WI38 (cell line): ENCODE results near the gene ZBP1.

ENCODE experiments used
- H3K4me3 ChIP-seq: 2 replicates; pipeline ENCODE4 v1.5.1; 2011; ENCODE audit warnings: low read depth, mild to moderate bottlenecking, control low read depth, low read length
- TF ChIP-seq, protein P1 (sequence below): IDR thresholded peaks from 2 replicates; pipeline ENCODE4 v1.5.1; 2012; ENCODE audit warnings: low read depth, mild to moderate bottlenecking, control low read depth, low read length

Gene ZBP1, protein sequence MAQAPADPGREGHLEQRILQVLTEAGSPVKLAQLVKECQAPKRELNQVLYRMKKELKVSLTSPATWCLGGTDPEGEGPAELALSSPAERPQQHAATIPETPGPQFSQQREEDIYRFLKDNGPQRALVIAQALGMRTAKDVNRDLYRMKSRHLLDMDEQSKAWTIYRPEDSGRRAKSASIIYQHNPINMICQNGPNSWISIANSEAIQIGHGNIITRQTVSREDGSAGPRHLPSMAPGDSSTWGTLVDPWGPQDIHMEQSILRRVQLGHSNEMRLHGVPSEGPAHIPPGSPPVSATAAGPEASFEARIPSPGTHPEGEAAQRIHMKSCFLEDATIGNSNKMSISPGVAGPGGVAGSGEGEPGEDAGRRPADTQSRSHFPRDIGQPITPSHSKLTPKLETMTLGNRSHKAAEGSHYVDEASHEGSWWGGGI

DNA sequence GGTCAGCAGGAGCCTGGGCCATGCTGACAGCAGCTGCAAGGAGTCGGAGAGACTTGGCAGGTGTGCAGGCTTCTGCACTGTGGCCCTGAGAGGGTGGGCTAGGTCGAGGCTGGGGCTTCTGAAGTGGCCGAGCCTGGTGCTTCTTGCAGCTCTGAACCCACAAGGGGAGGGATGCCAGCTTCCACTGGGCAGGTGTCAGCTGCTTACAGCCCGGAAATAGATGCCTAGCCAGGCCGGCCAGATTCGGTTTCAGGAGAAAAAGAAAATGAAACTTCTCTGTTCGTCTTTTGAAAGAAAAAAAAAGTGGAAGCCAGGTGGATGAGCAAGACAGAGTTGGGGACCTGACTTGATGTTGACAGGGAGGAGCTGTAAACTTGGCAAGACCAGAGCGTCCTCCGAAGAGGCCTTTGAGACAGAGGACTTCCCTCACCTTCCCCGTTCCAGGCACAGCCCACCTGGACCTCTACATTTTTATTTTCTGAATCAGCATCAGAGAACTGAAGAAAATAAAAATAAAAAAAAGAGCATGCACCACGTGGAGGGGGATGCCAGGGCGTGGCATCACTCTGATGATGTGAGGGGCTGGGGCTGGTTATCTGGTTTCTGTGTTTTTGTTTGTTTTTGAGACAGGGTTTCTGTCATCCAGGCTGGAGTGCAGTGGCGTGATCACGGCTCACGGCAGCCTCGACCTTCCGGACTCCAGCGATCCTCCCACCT, at the start of gene ZBP1:
TSS of gene ZBP1 (minus strand) at position 153 of the 717 bp plus-strand sequence. CDS start at position 22, 131 bp downstream.
- H3K4me3 ChIP-seq, result no peak within 1 kb of the TSS
- TF ChIP-seq, protein P1, sequence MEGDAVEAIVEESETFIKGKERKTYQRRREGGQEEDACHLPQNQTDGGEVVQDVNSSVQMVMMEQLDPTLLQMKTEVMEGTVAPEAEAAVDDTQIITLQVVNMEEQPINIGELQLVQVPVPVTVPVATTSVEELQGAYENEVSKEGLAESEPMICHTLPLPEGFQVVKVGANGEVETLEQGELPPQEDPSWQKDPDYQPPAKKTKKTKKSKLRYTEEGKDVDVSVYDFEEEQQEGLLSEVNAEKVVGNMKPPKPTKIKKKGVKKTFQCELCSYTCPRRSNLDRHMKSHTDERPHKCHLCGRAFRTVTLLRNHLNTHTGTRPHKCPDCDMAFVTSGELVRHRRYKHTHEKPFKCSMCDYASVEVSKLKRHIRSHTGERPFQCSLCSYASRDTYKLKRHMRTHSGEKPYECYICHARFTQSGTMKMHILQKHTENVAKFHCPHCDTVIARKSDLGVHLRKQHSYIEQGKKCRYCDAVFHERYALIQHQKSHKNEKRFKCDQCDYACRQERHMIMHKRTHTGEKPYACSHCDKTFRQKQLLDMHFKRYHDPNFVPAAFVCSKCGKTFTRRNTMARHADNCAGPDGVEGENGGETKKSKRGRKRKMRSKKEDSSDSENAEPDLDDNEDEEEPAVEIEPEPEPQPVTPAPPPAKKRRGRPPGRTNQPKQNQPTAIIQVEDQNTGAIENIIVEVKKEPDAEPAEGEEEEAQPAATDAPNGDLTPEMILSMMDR, result no peak

DNA sequence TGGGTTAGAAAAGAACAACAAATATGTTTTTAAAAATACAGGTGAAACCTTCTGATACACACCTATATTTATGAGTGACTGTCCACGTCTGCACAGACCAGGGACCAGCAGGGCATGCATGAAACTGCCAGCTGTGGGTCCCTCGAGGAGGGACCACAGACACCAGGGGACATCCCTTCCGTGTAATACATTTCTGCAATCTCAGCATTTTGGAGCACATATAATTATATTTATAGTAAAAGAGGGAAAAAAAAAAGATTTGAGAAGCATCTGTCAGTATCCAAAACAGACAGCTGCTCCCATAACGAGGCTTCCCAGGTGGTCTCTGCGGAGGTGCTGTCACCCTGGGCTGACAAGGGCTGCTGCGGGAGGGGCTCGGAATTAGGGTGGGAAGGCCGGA, 49.4 kb upstream of the ZBP1 start:
- TF ChIP-seq, protein P1, result no peak
- H3K4me3 ChIP-seq, result no peak overlapping the region

DNA sequence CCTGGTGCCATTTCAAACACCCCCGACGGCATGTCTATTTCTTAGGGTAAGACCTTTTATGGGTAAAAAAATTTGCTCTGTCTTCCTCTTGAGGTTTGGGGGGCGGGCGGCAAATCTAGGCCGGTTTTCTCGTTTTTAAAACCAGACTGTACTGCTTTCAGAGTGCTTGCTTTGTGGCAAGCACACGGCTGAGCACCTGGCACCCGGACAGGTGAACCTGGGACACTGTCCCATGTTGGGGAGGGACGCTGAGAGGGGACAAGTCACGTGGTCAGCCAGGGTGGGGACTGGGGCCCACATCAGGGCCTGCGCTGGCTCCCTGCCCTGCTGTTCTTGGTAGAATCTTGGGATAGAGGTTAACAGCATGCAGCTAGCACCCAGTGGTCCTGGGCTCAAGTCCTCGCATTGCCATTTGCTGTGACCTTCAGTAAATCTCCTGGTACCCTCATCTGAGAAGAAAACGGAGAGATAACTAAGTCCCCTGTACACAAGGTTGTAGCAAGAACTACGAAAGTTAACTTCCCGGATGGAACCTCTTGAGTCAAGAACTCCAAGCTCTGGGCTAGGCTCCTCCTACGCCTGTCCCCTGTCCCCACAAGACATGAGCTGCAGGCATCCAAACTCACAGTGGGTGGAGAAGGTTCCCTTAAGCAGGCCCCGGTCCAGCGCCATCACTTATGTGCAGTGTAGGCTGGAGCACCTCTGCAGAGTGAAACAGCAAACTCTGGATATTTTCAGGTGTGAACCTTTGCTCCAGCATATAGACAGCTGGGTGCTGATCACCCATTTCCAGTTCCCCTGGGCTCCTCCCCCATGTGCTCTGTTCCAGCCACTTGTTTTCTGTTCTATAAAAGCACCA, 47.9 kb upstream of the ZBP1 start:
- H3K4me3 ChIP-seq, result no peak overlapping the region
- TF ChIP-seq, protein P1, result no peak

DNA sequence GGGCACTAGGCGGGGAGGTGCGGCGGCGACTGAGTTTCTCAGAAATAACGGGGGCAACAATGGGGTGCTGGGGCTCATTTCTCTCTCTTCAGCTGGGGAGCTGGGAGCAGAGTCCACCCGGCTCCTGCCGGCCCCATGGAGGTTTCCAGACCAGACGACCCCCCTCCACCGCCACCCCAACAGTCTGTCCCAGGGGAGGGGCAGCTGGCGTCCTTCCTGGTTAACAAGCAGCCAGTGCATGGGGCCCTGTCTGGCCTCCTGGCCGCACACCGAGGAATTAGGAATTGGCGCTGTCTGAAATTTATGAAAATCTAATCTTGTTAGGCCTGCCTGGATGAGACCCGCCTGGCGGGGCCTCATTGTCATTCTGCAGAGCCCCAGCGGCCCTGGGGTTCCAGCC, 47.2 kb upstream of the ZBP1 start:
- TF ChIP-seq, protein P1, result no peak
- no peak overlapping the region for H3K4me3 ChIP-seq

DNA sequence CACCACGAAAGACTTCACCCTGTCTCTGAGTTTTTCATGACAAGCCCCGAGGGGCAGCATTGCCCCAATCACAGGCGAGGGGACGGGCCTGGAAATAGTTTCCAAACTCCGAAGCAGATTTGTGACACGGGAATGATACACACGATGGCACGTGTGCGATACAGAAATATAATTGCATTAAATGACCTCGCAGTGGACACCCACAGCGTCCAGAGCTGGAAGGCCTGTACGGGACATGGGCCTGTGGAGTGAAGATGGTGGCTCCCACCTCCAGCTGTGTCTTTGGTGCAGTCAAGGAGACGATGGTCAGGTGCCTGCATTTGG, 46.6 kb upstream of the ZBP1 start:
- no peak overlapping the region for H3K4me3 ChIP-seq
- TF ChIP-seq, protein P1, result no peak

DNA sequence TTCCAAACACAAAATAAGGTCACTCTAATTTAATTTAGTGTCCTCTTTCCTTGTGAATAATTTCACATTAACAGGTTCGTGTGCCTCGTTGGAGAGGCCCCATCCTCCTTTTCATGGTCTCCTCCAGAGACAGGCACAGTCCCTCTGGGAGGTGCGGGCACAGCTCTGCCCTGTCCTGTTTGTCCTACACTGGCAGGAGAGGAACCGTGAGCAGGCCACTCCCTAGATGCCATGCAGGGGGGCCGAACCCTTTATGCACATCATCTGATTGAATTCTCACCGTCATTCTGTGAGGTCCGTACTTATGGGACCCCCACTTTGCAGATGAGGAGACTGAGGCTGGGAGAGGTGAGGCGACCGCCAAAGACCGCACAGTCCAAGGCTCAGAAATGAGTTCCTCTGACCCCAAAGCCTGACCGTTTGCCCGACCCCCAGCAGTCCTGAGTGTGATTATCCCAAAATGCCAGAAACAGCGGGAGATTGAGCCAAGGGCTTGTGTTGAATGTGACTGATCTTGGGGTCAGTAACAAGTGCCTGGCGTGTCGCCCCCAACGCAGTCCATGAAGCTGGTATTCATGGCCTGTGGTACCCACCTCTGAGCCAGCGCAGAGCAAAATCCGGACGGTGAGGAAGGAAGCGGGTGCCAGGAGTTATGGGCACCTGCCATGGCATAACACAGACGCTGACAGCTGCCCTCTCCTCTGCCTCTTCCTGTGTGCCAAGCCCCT, 46.0 kb upstream of the ZBP1 start:
- no peak overlapping the region for H3K4me3 ChIP-seq
- TF ChIP-seq, protein P1, result no peak
